H9 (cell line): ENCODE measurements around the gene WWC2. TPM values are rescaled to one million over a fixed set of nuclear protein-coding genes. Genes with fewer than 3 reads are reported as not detected.

Experiments
- DNase-seq: peaks from one replicate; pipeline ENCODE4 v3.0.0-alpha.2; 2017
- H2AFZ ChIP-seq: one replicate; pipeline ENCODE4 v1.6.1; 2013; ENCODE audit warnings: mild to moderate bottlenecking, low read length, control low read depth, moderate library complexity
- H2AK5ac ChIP-seq: 2 replicates; pipeline ENCODE4 v1.6.1; 2013; ENCODE audit warnings: low read length, control low read depth, mixed read lengths; ENCODE audit not compliant: insufficient read length
- H2BK120ac ChIP-seq: one replicate; pipeline ENCODE4 v1.6.1; 2013; ENCODE audit warnings: low read depth, mild to moderate bottlenecking, low read length, control low read depth, inconsistent platforms; ENCODE audit not compliant: poor library complexity, severe bottlenecking
- H2BK12ac ChIP-seq: 2 replicates; pipeline ENCODE4 v1.6.1; 2013; ENCODE audit warnings: low read length, control low read depth, mixed read lengths, low read depth; ENCODE audit not compliant: insufficient read length
- H2BK15ac ChIP-seq: 2 replicates; pipeline ENCODE4 v1.6.1; 2013; ENCODE audit warnings: low read depth, low read length, control low read depth
- H2BK20ac ChIP-seq: one replicate; pipeline ENCODE4 v1.6.1; 2013; ENCODE audit warnings: low read depth, mild to moderate bottlenecking, low read length, control low read depth, inconsistent platforms; ENCODE audit not compliant: poor library complexity, severe bottlenecking
- H2BK5ac ChIP-seq: 2 replicates; pipeline ENCODE4 v1.6.1; 2013; ENCODE audit warnings: low read length, control low read depth, mixed read lengths; ENCODE audit not compliant: insufficient read length
- H3K14ac ChIP-seq: 2 replicates; pipeline ENCODE4 v1.6.1; 2013; ENCODE audit warnings: low read length, control low read depth; ENCODE audit not compliant: insufficient read depth
- H3K18ac ChIP-seq: 2 replicates; pipeline ENCODE4 v1.6.1; 2013; ENCODE audit warnings: low read depth, mild to moderate bottlenecking, mixed read lengths, low read length, control low read depth; ENCODE audit not compliant: insufficient read length
- H3K23ac ChIP-seq: 2 replicates; pipeline ENCODE4 v1.6.1; 2013; ENCODE audit warnings: low read length, control low read depth, mixed read lengths, low read depth; ENCODE audit not compliant: insufficient read length
- H3K23me2 ChIP-seq: 2 replicates; pipeline ENCODE4 v1.6.1; 2013; ENCODE audit warnings: low read depth, mild to moderate bottlenecking, mixed read lengths, low read length, control low read depth; ENCODE audit not compliant: insufficient read length, poor library complexity, severe bottlenecking
- H3K27ac ChIP-seq: 2 replicates; pipeline ENCODE4 v1.5.1; 2013; ENCODE audit warnings: low read length, control low read depth, mixed read lengths, low read depth; ENCODE audit not compliant: insufficient read length
- H3K27me3 ChIP-seq: 2 replicates; pipeline ENCODE4 v1.6.1; 2013; ENCODE audit warnings: low read length, control low read depth, inconsistent platforms; ENCODE audit not compliant: insufficient read depth
- H3K4ac ChIP-seq: 2 replicates; pipeline ENCODE4 v1.6.1; 2013; ENCODE audit warnings: low read depth, mild to moderate bottlenecking, control low read depth, inconsistent platforms, low read length, moderate library complexity
- H3K4me1 ChIP-seq: 2 replicates; pipeline ENCODE4 v1.6.1; 2013; ENCODE audit warnings: low read length, control low read depth, inconsistent platforms; ENCODE audit not compliant: insufficient read depth
- H3K4me2 ChIP-seq: 2 replicates; pipeline ENCODE4 v1.6.1; 2013; ENCODE audit warnings: low read length, control low read depth, mixed read lengths; ENCODE audit not compliant: insufficient read length, insufficient read depth
- H3K56ac ChIP-seq: 2 replicates; pipeline ENCODE4 v1.6.1; 2013; ENCODE audit warnings: low read depth, mild to moderate bottlenecking, mixed read lengths, low read length, control low read depth; ENCODE audit not compliant: insufficient read length
- H3K79me1 ChIP-seq: 2 replicates; pipeline ENCODE4 v1.6.1; 2013; ENCODE audit warnings: low read depth, mild to moderate bottlenecking, moderate library complexity, low read length, control low read depth, inconsistent platforms; ENCODE audit not compliant: insufficient read depth, poor library complexity, severe bottlenecking
- H3K79me2 ChIP-seq: 2 replicates; pipeline ENCODE4 v1.6.1; 2013; ENCODE audit warnings: low read length, control low read depth, inconsistent platforms; ENCODE audit not compliant: insufficient read depth
- H3K9ac ChIP-seq: 2 replicates; pipeline ENCODE4 v1.6.1; 2013; ENCODE audit warnings: low read length, control low read depth, mixed read lengths; ENCODE audit not compliant: insufficient read length; ENCODE audit errors: extremely low read depth
- H3K9me3 ChIP-seq: one replicate; pipeline ENCODE4 v1.6.1; 2013; ENCODE audit warnings: low read depth, low read length, inconsistent platforms; ENCODE audit not compliant: control insufficient read depth
- H3T11ph ChIP-seq: one replicate; pipeline ENCODE4 v1.6.1; 2013; ENCODE audit warnings: mild to moderate bottlenecking, low read length, control low read depth, inconsistent platforms
- H4K20me1 ChIP-seq: one replicate; pipeline ENCODE4 v1.6.1; 2013; ENCODE audit not compliant: control insufficient read depth, insufficient read length, insufficient read depth
- H4K5ac ChIP-seq: 2 replicates; pipeline ENCODE4 v1.6.1; 2013; ENCODE audit warnings: low read depth, mild to moderate bottlenecking, mixed read lengths, low read length, control low read depth; ENCODE audit not compliant: insufficient read length
- H4K8ac ChIP-seq: replicated peaks from 2 replicates; pipeline ENCODE4 v1.6.1; 2013; ENCODE audit warnings: low read length, control low read depth, mixed read lengths, low read depth; ENCODE audit not compliant: insufficient read length
- H4K91ac ChIP-seq: 2 replicates; pipeline ENCODE4 v1.6.1; 2013; ENCODE audit warnings: low read depth, mild to moderate bottlenecking, moderate library complexity, mixed read lengths, low read length, control low read depth; ENCODE audit not compliant: insufficient read length
- H3K27ac Mint-ChIP-seq, 3 experiments: 2 replicates in 2 of 3; 3 replicates in 1 of 3; pipeline ENCODE4 v1.8.0; 2020 to 2021; ENCODE audit warnings: mixed read lengths in 3 of 3, mild to moderate bottlenecking in 1 of 3, moderate library complexity in 1 of 3
- H3K27me3 Mint-ChIP-seq: 2 replicates; pipeline ENCODE4 v1.8.0; 2021; ENCODE audit warnings: low read depth, mild to moderate bottlenecking, moderate library complexity, mixed read lengths
- H3K36me3 Mint-ChIP-seq, 3 experiments: 2 replicates in 2 of 3; 3 replicates in 1 of 3; pipeline ENCODE4 v1.8.0; 2020 to 2021; ENCODE audit warnings: low read depth in 3 of 3, mixed read lengths in 3 of 3; ENCODE audit not compliant: insufficient read depth in 1 of 3
- H3K4me1 Mint-ChIP-seq, 2 experiments: 2 replicates each; pipeline ENCODE4 v1.8.0; 2020; ENCODE audit warnings: mixed read lengths in 2 of 2
- H3K4me3 Mint-ChIP-seq, 2 experiments: 2 replicates in 1 of 2; 3 replicates in 1 of 2; pipeline ENCODE4 v1.8.0; 2020 to 2021; ENCODE audit warnings: mild to moderate bottlenecking in 2 of 2, mixed read lengths in 2 of 2, moderate library complexity in 1 of 2
- H3K9me3 Mint-ChIP-seq, 2 experiments: 2 replicates in 1 of 2; 3 replicates in 1 of 2; pipeline ENCODE4 v1.8.0; 2020; ENCODE audit warnings: mild to moderate bottlenecking in 2 of 2, mixed read lengths in 2 of 2, moderate library complexity in 1 of 2
- CTCF ChIP-seq: fragments of 200-600 bp; sonication (generic); conservative IDR thresholded peaks from 3 replicates; pipeline ENCODE4 v1.8.0; 2021; ENCODE audit warnings: antibody characterized with exemption, mild to moderate bottlenecking
- WGBS: extraction: QIAGEN DNeasy Blood & Tissue Kit; methylation state at CpG from one replicate; pipeline ENCODE4 v1.1.7; 2013; ENCODE audit warnings: missing lambda C conversion rate, low lambda C conversion rate, mixed read lengths; ENCODE audit not compliant: insufficient read length; ENCODE audit errors: extremely low coverage; 5-methylcytosine and 5-hydroxymethylcytosine counted together
- total RNA-seq: library from RNA; stranded (reverse); gene quantifications from 2 replicates; pipeline ENCODE4 v1.2.1, GENCODE V29; 2021

The WWC2 gene
- total RNA-seq, 1 experiment from 2014 or later, result 106 TPM

- Mint-ChIP-seq H3K27ac (no peak overlapping the region), H3K4me1 (peaks cover 0 to 7% of the 10 kb centered on the region in 2 experiments; a peak in 1 of 4 replicates), H3K4me3 (no peak overlapping the region), H3K36me3 (peaks cover 11 to 31% (median 21%) of the 10 kb centered on the region in 3 experiments), H3K9me3 (peaks cover 9 to 10% of the 10 kb centered on the region in 2 experiments), H3K27me3 (no peaks in the 10 kb centered on the region)
- no peak for DNase-seq
- Histone ChIP-seq H3K4me2 (no peak overlapping the region), H2BK5ac (no peak overlapping the region), H2BK15ac (no peak overlapping the region), H4K5ac (no peak overlapping the region), H3K27ac (no peak overlapping the region), H3K9me3 (no peaks in the 10 kb centered on the region), H4K91ac (no peak overlapping the region), H2AK5ac (no peak overlapping the region), H3K14ac (no peak overlapping the region), H2AFZ (no peak overlapping the region), H3K23ac (no peak overlapping the region), H2BK20ac (no peak overlapping the region), H3K4me1 (no peaks in the 10 kb centered on the region), H4K8ac (no peak overlapping the region), H2BK12ac (no peak overlapping the region), H3T11ph (no peak overlapping the region), H3K4ac (no peak overlapping the region), H3K23me2 (no peaks in the 10 kb centered on the region), H3K18ac (no peak overlapping the region), H3K27me3 (no peaks in the 10 kb centered on the region), H4K20me1 (no peaks in the 10 kb centered on the region), H3K79me1 (no peaks in the 10 kb centered on the region), H3K79me2 (no peaks in the 10 kb centered on the region; the same call in 1 of the 2 replicates), H3K56ac (no peak overlapping the region), H2BK120ac (no peak overlapping the region), H3K9ac (no peak overlapping the region)
- no peak for TF ChIP-seq CTCF
- WGBS, result no CpG with 5 or more reads among the region's 2 CpGs
Measured at GRCh38 chr4:183321079-183321478, 222.0 kb downstream of the WWC2 start.
